Measurements from ENCODE around the gene WSCD1. TPM values are rescaled to one million over a fixed set of nuclear protein-coding genes. Genes with fewer than 3 reads are reported as not detected.

The WSCD1 gene
- total and polyA plus RNA-seq, 2 of the 4 experiments (the other 2 are of a cell fraction), result 0.07 TPM; not detected in 1

DNA sequence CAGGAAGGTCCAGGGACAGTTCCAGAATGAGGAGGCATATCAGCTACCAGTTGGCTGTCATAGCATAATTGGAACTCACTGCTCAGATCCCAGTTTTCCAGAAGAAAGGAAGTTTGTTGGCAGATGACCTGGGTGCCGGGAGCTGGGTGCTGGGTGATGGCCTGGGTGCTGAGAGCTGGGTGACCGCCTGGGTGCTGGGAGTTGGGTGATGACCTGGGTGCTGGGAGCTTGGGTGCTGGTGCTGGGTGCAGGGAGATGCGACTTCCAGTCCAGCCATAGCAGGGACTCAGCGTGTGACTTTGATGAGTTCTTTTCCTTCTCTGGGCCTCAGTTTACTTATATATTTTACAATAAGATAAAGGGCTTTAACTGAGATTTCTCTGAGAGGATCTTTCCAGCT is 18.0 kb downstream of the WSCD1 start:
- Histone ChIP-seq H3K23ac (ENCODE audit: low read depth, low read length) (no peak overlapping the region), H2BK5ac (ENCODE audit: low read depth, low read length, poor library complexity, severe bottlenecking) (no peak overlapping the region), H2AK5ac (ENCODE audit: low read depth, low read length) (no peak overlapping the region), H2BK120ac (ENCODE audit: low read depth, low read length) (no peak overlapping the region), H3K9me1 (ENCODE audit: insufficient read depth, low read length) (no peaks in the 10 kb centered on the region), H3K27me3 (ENCODE audit: control insufficient read depth, insufficient read depth, low read length) (no peaks in the 10 kb centered on the region), H4K5ac (ENCODE audit: low read depth, low read length) (no peak overlapping the region), H3K4me3 (ENCODE audit: insufficient read depth, low read depth, low read length) (no peak overlapping the region), H3K4me2 (ENCODE audit: low read depth, low read length) (no peak overlapping the region), H3K36me3 (ENCODE audit: control insufficient read depth, insufficient read depth, low read length) (no peaks in the 10 kb centered on the region), H3K4me1 (ENCODE audit: control insufficient read depth, insufficient read depth, low read length) (no peaks in the 10 kb centered on the region), H3K9me3 (ENCODE audit: control insufficient read depth, insufficient read depth, low read length) (peaks cover 2% of the 10 kb centered on the region; the same call in 1 of the 2 replicates), H4K20me1 (ENCODE audit: insufficient read depth, low read length) (no peaks in the 10 kb centered on the region), H4K91ac (ENCODE audit: insufficient read depth, low read depth, low read length) (no peak overlapping the region), H3K14ac (replicated peaks; ENCODE audit: low read depth, low read length) (no peak overlapping the region), H3K18ac (ENCODE audit: low read depth, low read length) (no peak overlapping the region), H3K27ac (ENCODE audit: insufficient read depth, low read length) (no peak overlapping the region), H2AK9ac (replicated peaks; ENCODE audit: low read depth, low read length, poor library complexity) (no peak overlapping the region), H2BK20ac (ENCODE audit: low read depth, low read length) (no peak overlapping the region), H2BK15ac (ENCODE audit: low read depth, low read length) (no peak overlapping the region), H2AFZ (replicated peaks; ENCODE audit: low read length, poor library complexity) (no peak overlapping the region), H3K79me1 (ENCODE audit: low read depth in 1 of 2, low read length in 2 of 2) (no peaks in the 10 kb centered on the region), H3K4ac (ENCODE audit: low read depth, low read length) (no peak overlapping the region), H3K9ac (ENCODE audit: low read depth, low read length) (no peak overlapping the region), H4K8ac (ENCODE audit: low read depth in 2 of 2, low read length in 2 of 2) (no peak overlapping the region), H3K56ac (ENCODE audit: extremely low read depth, insufficient read depth, low read length) (no peak overlapping the region)
- intact Hi-C loops (cut with micrococcal nuclease), result no loop called here
- ATAC-seq (ENCODE audit: low read depth) (no peak), DNase-seq (no peak)
- ChIA-PET CTCF (no interaction called here), POLR2A (ENCODE audit: unreplicated experiment) (no interaction called here)
- no TSS peak for BruUV-seq (replicated peaks)
- no CpG with 5 or more reads among the region's 4 CpGs for WGBS, 2 experiments (ENCODE audit: extremely low coverage in 2 of 2, insufficient read length in 1 of 2)
- dilution Hi-C loops (cut with HindIII; ENCODE audit: low sequenced_read_pairs, unreplicated experiment), result no loop called here
- no peak for TF ChIP-seq BHLHE40 (IDR thresholded peaks at IDR 0.05; ENCODE audit: low read depth, low read length)
- TF ChIP-seq, protein P1, sequence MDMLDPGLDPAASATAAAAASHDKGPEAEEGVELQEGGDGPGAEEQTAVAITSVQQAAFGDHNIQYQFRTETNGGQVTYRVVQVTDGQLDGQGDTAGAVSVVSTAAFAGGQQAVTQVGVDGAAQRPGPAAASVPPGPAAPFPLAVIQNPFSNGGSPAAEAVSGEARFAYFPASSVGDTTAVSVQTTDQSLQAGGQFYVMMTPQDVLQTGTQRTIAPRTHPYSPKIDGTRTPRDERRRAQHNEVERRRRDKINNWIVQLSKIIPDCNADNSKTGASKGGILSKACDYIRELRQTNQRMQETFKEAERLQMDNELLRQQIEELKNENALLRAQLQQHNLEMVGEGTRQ (IDR thresholded peaks at IDR 0.05; ENCODE audit: low read depth, low read length), result no peak
- TF ChIP-seq POLR2A (IDR thresholded peaks at IDR 0.05; ENCODE audit: low read depth, low read length), result no peak
- no peak for TF ChIP-seq MXI1 (IDR thresholded peaks at IDR 0.05; ENCODE audit: borderline replicate concordance, low read depth, low read length)
- no peak for TF ChIP-seq NFE2L2 (IDR thresholded peaks at IDR 0.05; ENCODE audit: low read depth, low read length)
- no peak for TF ChIP-seq MAZ (IDR thresholded peaks at IDR 0.05; ENCODE audit: borderline replicate concordance, low read depth, low read length)
- TF ChIP-seq MAFK (IDR thresholded peaks at IDR 0.05; ENCODE audit: low read depth, low read length), result no peak
- TF ChIP-seq CEBPB (IDR thresholded peaks at IDR 0.05; ENCODE audit: low read depth, low read length), result no peak
- no peak for TF ChIP-seq RFX5 (IDR thresholded peaks at IDR 0.05; ENCODE audit: low read depth, low read length)
- no peak for TF ChIP-seq RAD21 (IDR thresholded peaks at IDR 0.05; ENCODE audit: low read length)
- in situ Hi-C loops (cut with MboI; ENCODE audit: low sequenced_read_pairs), result no loop called here

Measured in IMR-90 (cell line).